Common myeloid progenitor, CD34-positive (primary cell): Measurements from ENCODE around the gene ABCB11.
"Not testable (repeated sequence)": the region's sequence is repeated elsewhere in the genome, so short reads cannot be mapped to it uniquely, and the experiment has no call there.

Experiments used
- CTCF ChIA-PET: fragments of 350-600 bp; sonication (Branson Sonifier 250); formaldehyde crosslinking; loops from one replicate; lab custom pipeline; 2021; ENCODE audit warnings: antibody characterized with exemption; lab: Charles Lee
- POLR2A ChIA-PET: fragments of 350-600 bp; sonication (Branson Sonifier 250); formaldehyde crosslinking; loops from one replicate; lab custom pipeline; 2021; ENCODE audit warnings: antibody characterized with exemption; lab: Charles Lee
- DNase-seq, 3 donors: peaks; one replicate each; pipeline versions ENCODE4 v3.0.0 to v3.0.0-alpha.2; 2013
- H3K27ac ChIP-seq, 2 experiments: 1 replicate in 1 of 2; 2 replicates in 1 of 2; pipeline ENCODE4 v1.7.0; 2013; ENCODE audit warnings: inconsistent platforms in 2 of 2, low read length in 2 of 2, mild to moderate bottlenecking in 2 of 2, low read depth in 1 of 2, moderate library complexity in 1 of 2; ENCODE audit not compliant: severe bottlenecking in 2 of 2, insufficient read depth in 1 of 2, poor library complexity in 1 of 2
- H3K27me3 ChIP-seq, 5 experiments: replicated peaks in 2 of 5; 1 replicate in 3 of 5; 2 replicates in 2 of 5; pipeline versions ENCODE4 v1.6.1 to v1.7.0; 2013; ENCODE audit warnings: low read length in 4 of 5, mild to moderate bottlenecking in 2 of 5, moderate library complexity in 2 of 5, inconsistent platforms in 1 of 5; ENCODE audit not compliant: insufficient read depth in 5 of 5, control insufficient read depth in 4 of 5
- H3K36me3 ChIP-seq, 4 experiments: 1 replicate in 2 of 4; 2 replicates in 2 of 4; pipeline versions ENCODE4 v1.6.1 to v1.7.0; 2013; ENCODE audit warnings: low read length in 3 of 4, control low read depth in 1 of 4, mild to moderate bottlenecking in 1 of 4; ENCODE audit not compliant: control insufficient read depth in 4 of 4, insufficient read depth in 4 of 4
- H3K4me1 ChIP-seq, 4 experiments: 1 replicate in 3 of 4; 2 replicates in 1 of 4; pipeline versions ENCODE4 v1.6.1 to v1.7.1; 2013; ENCODE audit warnings: low read length in 3 of 4, mild to moderate bottlenecking in 3 of 4, control low read depth in 1 of 4, inconsistent platforms in 1 of 4, moderate library complexity in 1 of 4; ENCODE audit not compliant: control insufficient read depth in 4 of 4, insufficient read depth in 4 of 4; ENCODE audit errors: control extremely low read depth in 1 of 4
- H3K4me3 ChIP-seq, 7 experiments: 1 replicate in 4 of 7; 2 replicates in 3 of 7; pipeline versions ENCODE4 v1.5.1 to v1.7.0; 2013; ENCODE audit warnings: mild to moderate bottlenecking in 7 of 7, low read length in 6 of 7, moderate library complexity in 6 of 7, inconsistent platforms in 2 of 7, low read depth in 2 of 7, control low read depth in 1 of 7; ENCODE audit not compliant: insufficient read depth in 4 of 7, control insufficient read depth in 1 of 7; ENCODE audit errors: extremely low read depth in 1 of 7
- H3K9me3 ChIP-seq, 5 experiments: 1 replicate in 4 of 5; 2 replicates in 1 of 5; pipeline versions ENCODE4 v1.6.1 to v1.7.1; 2013; ENCODE audit warnings: low read length in 4 of 5, mild to moderate bottlenecking in 2 of 5, inconsistent platforms in 1 of 5, low read depth in 1 of 5, moderate library complexity in 1 of 5; ENCODE audit not compliant: control insufficient read depth in 4 of 5, insufficient read depth in 2 of 5; ENCODE audit errors: control extremely low read depth in 1 of 5
- WGBS: methylation state at CpG from one replicate; pipeline ENCODE4 v1.1.5; 2013; ENCODE audit not compliant: insufficient coverage; 5-methylcytosine and 5-hydroxymethylcytosine counted together

Gene ABCB11

DNA sequence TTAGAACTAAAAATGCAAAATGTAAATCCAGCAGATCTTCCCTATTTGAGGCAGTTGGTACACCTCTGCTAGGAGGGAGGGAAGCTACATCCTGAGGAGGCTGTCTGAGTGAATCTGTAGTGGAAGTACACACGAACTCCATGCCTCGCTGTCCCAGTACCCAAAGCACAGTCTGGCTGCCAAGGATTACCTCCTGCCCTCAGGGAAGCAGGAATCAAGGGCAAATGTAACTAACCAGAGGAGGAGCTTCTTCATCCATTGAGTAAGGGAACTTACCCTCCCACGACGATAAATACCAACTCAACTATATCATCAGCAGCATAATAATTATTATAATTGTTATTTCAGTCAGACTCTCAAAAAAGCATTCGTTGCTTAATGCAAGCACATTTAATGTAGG is 40.3 kb upstream of the ABCB11 start:
- Histone ChIP-seq H3K9me3 (no peaks in the 10 kb centered on the region), H3K27me3 (no peaks in the 10 kb centered on the region), H3K36me3 (no peaks in the 10 kb centered on the region), H3K27ac (peak overlapping the region in 1 of 2 experiments; percentile 86), H3K4me3 (peak overlapping the region in 1 of 7 experiments; percentile 12), H3K4me1 (peaks cover 14 to 34% (median 31%) of the 10 kb centered on the region in 4 experiments)
- no peak for DNase-seq
- ChIA-PET POLR2A (no interaction called here), CTCF (interaction anchor here (0.6 kb wide), 1 partner anchor 590 kb away, joined by 3 read pairs; no protein-coding TSS in a partner anchor)
- whole genome bisulfite sequencing = no CpG with 5 or more reads among the region's 5 CpGs

DNA sequence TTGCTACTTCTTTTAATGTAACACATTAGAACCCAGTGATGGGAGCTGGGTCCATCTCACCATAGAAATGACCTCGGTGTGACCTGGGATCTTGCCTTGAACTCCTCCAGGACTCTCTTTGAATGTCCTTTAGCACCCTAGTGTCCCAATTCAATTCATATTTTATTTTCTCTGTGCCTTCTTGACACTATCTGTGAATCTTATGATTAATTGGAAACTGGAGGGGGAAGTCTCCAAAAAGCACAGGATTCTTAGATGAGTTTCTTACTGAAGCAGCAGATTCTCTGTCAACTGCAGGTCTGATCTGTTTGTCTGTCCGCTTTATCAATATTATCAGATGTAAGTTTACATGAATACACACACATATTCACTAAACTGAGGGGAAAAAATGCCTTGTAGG is 38.7 kb upstream of the ABCB11 start:
- Histone ChIP-seq H3K9me3 (no peaks in the 10 kb centered on the region), H3K36me3 (no peaks in the 10 kb centered on the region), H3K27ac (no peak overlapping the region), H3K27me3 (no peaks in the 10 kb centered on the region), H3K4me3 (peak overlapping the region in 1 of 7 experiments; percentile 15), H3K4me1 (peaks cover 14 to 34% (median 31%) of the 10 kb centered on the region in 4 experiments)
- POLR2A ChIA-PET = no interaction called here
- CTCF ChIA-PET = interaction anchor here (1.8 kb wide), 1 partner anchor 45 kb away, joined by 4 read pairs; no protein-coding TSS in a partner anchor
- DNase-seq = no peak
- WGBS = 100% methylated on average over 1 of the region's 2 CpGs

DNA sequence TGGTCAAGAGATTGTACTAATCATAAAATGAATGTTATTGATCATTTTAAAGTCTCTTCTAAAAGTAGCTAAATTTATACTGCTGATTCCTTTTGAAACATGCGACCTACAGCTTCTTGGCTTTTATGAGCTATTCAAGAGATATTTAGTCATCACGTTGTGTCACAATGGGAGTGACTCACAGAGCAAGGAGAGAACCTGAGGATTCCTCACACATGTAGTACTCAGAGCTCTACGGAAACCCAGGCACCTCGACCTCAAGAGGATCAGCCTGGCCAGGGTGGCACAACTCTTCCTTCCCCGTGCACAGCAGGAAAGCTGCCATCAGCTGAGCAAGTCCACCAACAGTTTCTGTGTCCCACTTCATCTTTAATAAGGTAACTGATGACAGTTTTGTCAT is 38.2 kb upstream of the ABCB11 start, which contains the start of gene DHRS9:
TSS of gene DHRS9 (plus strand) at position 223 of the 400 bp plus-strand sequence. CDS start 12,019 bp downstream, outside the sequence.
- Histone ChIP-seq H3K27me3 (no peaks in the 10 kb centered on the region), H3K9me3 (no peaks in the 10 kb centered on the region), H3K27ac (no peak within 1 kb of the TSS), H3K36me3 (no peaks in the 10 kb centered on the region), H3K4me1 (peaks cover 14 to 32% (median 31%) of the 10 kb centered on the region in 4 experiments), H3K4me3 (peak within 1 kb of the TSS in 1 of 7 experiments; percentile 15)
- peak in 2 of 3 donors; percentile 49 to 59 for DNase-seq
- POLR2A ChIA-PET = no interaction called here
- CTCF ChIA-PET = interaction anchor here (1.8 kb wide), 1 partner anchor 46 kb away, joined by 4 read pairs; no protein-coding TSS in a partner anchor
- 86% methylated on average over 3 of the region's 5 CpGs for WGBS

DNA sequence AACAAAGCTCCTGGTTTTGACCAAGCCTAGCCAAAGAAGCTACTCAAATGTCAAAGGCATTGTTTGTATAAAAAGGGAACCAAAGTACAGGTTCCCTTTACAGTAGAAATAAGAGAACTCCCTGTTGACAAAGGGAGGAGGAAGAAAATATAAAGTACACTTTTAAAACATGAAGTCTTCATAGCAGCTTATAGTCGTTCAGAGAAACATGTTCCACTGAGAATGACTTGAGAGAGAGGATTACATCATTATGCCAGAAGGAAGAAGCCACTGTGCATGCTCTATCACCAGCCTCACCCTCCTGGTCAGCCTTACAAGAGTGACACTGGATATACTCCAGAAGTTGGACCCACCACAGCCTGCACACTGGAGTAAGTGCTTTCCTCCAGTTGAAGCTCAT is 35.8 kb upstream of the ABCB11 start:
- Histone ChIP-seq H3K4me1 (peaks cover 5 to 14% (median 12%) of the 10 kb centered on the region in 4 experiments), H3K27ac (no peak overlapping the region), H3K27me3 (no peaks in the 10 kb centered on the region), H3K9me3 (no peaks in the 10 kb centered on the region), H3K36me3 (no peaks in the 10 kb centered on the region), H3K4me3 (no peak overlapping the region)
- WGBS = 0% methylated on average over 1 of the region's 1 CpG
- CTCF ChIA-PET = interaction anchor here (1.4 kb wide), 1 partner anchor 30 kb away, joined by 4 read pairs; no protein-coding TSS in a partner anchor
- peak in 2 of 3 donors; percentile 29 to 39 for DNase-seq
- POLR2A ChIA-PET = no interaction called here

DNA sequence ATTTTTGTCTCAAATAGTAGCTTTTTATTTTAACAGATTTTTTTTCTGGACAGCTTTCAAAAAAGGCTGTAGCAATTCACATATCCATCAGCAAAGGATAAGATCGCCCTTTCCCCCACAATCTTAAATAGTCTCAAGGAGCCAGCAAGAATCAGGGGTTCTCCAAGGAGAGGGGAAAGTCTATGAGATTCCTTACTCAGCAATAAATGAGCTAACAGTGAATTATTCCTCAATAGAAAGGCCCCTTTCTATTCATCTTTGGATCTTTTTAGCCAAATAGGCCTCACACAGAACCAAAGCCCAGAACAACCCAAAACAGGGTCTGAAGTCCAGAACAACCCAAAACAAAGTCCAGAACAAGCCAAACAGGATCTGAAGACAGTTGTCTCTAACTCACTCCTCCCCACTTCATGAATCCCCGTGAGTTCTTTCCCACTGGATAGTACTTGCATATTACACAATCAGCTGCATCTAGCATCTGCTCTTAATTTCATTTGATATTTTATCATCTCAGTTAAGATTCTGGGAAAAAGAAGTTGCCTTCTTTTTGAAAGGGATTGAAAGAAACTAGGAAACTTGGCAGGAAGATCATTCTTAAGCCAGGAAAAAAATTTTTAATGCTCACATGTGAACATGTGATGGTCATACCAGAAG is 34.9 kb upstream of the ABCB11 start:
- CTCF ChIA-PET = interaction anchor here (1.0 to 1.4 kb wide), 2 partner anchors 19 to 30 kb away, joined by 4 read pairs; no protein-coding TSS in a partner anchor
- Histone ChIP-seq H3K36me3 (no peaks in the 10 kb centered on the region), H3K4me1 (peaks cover 0 to 8% (median 5%) of the 10 kb centered on the region in 4 experiments), H3K27me3 (no peaks in the 10 kb centered on the region), H3K9me3 (no peaks in the 10 kb centered on the region), H3K4me3 (no peak overlapping the region), H3K27ac (no peak overlapping the region)
- no peak for DNase-seq
- no CpG with 5 or more reads among the region's 2 CpGs for WGBS
- POLR2A ChIA-PET = interaction anchor here (0.6 kb wide), 1 partner anchor 192 kb away, joined by 3 read pairs; no protein-coding TSS in a partner anchor

DNA sequence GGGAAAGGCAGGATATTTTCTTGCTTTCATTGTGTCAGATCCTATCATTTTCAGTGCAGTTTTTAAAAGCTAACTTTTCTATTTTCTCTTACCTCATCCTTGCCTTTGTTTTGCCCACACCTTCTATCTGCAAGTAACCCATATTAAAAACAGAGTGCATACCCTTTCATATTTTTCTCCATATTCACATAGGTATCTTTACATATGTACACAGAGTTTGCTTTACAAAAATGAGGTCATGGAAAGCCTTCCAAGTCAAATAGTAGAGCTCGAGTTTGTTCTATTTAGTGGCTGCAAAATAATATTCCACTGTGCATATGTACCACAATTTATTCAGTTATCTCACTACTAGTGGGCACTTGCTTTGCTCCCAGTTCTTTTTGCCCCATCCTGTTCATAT is 34.3 kb upstream of the ABCB11 start:
- POLR2A ChIA-PET = no interaction called here
- no peak for DNase-seq
- Histone ChIP-seq H3K36me3 (no peaks in the 10 kb centered on the region), H3K27me3 (no peaks in the 10 kb centered on the region), H3K4me3 (no peak overlapping the region), H3K4me1 (peaks cover 0 to 6% (median 5%) of the 10 kb centered on the region in 4 experiments), H3K9me3 (no peaks in the 10 kb centered on the region), H3K27ac (no peak overlapping the region)
- no CpG with 5 or more reads among the region's 1 CpG for WGBS
- CTCF ChIA-PET = interaction anchor here (0.8 to 1.0 kb wide), 2 partner anchors 9 to 20 kb away, joined by 4 read pairs; no protein-coding TSS in a partner anchor

DNA sequence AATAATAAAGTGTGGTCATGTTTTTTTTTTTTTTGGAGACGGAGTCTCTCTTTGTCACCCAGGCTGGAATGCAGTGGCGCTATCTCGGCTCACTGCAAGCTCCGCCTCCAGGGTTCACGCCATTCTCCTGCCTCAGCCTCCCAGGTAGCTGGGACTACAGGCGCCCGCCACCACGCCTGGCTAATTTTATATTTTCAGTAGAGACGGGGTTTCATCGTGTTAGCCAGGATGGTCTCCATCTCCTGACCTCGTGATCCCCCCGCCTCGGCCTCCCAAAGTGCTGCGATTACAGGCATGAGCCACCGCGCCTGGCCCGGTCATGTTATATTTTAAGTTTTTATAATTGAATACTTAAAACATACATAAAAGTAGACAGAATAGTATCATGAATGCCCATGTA is 33.1 kb upstream of the ABCB11 start:
- CTCF ChIA-PET, DNase-seq, H3K9me3 ChIP-seq, H3K4me1 ChIP-seq, H3K27ac ChIP-seq, H3K4me3 ChIP-seq, H3K36me3 ChIP-seq, H3K27me3 ChIP-seq, POLR2A ChIA-PET: not testable (repeated sequence)
- WGBS = 97% methylated on average over 10 of the region's 17 CpGs
